Activated CD4-positive, alpha-beta T cell treated with anti-CD3 and anti-CD28 coated beads, Interleukin-2, amount 50 U/mL, for 4 hours (primary cell): ENCODE measurements around the gene CCDC9.

Source experiments
- DNase-seq, 2 experiments: peaks; one replicate each; pipeline ENCODE4 v3.0.0-alpha.2; 2020

Gene CCDC9

DNA sequence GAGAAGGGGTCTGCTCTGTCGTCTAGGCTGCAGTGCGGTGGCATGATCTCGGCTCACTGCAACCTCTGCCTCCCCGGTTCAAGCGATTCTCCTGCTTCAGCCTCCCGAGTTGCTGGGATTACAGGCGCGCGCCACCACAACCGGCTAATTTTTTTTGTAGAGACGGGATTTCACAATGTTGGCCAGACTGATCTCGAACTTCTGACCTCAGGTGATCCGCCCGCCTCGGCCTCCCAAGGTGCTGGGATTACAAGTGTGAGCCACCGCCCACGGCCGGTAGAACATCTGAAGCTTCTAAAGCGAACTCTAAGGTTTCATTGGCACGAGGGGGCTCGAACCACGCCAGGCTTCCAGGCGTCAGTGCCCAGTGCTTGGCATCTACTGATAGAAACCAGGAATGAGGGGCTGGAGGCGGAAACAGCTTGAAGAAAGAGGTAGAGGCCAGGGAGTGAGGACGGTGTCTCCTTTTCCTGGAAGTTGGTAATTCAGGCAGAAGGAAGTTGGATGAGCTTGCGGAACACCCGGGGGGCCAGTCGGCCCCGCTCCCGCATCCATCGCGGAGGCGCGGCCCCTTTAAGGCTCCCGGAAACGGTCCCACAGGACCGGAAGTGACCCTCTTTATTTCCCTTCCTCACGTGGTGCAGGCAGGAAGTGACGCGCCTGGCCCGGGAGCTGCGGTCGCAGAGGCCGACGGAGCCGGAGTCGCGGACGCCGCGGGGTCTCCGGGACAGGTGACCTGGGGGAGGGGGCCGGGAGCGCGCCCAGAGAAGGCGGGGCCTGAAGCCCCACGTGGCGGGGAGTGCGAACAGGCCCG lies at the start of gene CCDC9:
Gene CCDC9, plus strand, starts transcription at position 647 of the 814 bp plus-strand sequence. CDS start 1,876 bp downstream, outside the sequence.
- DNase-seq = peak; percentile 79 to 87

DNA sequence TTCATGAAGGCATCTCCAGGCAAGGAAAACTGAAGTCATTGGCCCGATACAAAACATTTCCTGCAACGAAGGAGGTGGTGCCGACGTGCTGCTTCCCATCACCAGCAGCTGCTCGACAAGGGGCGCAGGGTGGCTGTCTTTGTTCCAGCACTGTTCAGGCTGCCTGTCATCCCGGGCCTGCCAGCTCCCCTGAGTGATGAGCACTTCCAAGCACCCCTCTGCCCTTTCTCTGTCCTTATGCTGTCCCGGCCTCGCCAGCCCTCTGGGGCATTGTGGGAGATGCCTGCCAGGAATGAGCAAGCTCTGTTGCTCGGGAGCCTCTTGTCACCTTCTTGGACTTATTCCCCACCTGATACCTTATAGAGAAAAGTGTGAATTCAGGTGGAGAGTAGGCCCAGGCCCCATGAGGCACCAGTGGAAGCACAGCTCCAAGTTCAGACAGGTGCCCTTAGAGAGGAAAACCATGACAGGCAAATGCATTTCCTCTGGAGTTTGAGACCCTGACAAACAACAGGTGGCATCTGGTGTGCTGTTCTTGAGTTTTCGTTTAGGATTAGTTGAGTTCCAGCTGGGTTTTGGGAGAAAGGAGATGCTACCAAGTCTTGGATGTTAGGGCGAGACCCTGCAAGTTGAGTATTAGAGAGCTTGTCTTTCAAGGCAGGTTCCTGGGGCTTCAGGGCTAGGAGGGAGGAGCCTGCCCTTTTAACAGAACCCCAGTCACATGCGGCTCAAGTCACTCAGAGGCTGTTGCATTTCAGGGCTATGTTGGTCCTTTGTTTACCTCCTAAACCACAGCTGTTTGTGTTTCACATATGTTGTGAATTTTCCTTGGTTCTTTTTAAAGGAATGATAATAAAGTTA lies 46.8 kb upstream of the CCDC9 start:
- no peak for DNase-seq

DNA sequence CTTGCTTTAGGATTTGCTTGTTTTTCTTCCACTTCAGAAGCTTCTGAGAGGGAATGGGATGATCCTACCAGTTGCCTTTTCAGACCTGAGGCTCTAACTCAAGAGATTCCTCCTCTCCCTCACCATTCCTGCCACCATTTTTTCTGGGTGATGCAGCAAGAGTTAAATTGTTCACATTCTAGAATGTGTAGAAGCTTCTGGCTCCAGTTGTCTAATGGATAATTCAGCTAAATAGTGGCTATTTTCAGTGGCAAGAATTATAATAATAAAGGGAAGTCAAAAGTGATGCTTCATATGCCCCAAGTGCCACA lies 46.2 kb upstream of the CCDC9 start:
- no peak for DNase-seq

DNA sequence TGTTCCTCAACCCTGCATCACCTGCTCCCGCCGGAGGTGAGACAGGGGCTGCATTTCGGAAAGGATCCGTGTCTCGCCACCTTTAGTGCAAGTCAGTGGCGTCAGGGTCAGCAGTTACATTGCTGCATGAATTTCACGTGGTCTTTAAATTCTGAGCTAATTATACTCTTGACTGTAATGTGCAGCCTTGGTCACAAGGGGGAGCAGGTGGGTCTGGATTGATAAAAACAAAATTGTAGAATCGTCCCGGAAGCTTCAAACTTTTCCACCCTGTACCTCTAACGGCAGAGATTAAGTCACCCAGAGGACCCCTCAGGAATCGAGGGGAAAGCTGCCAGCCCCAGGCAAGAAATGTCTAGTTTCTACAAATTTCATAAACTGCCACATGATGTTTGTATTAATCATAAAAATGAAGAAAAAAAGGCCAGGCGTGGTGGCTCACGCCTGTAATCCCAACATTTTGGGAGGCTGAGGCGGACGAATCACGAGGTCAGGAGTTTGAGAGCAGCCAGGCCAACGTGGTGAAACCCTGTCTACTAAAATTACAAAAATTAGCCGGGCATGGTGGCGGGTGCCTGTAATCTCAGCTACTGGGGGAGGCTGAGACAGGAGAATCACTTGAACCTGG lies 45.5 kb upstream of the CCDC9 start:
- DNase-seq = peak; percentile 80 to 84

DNA sequence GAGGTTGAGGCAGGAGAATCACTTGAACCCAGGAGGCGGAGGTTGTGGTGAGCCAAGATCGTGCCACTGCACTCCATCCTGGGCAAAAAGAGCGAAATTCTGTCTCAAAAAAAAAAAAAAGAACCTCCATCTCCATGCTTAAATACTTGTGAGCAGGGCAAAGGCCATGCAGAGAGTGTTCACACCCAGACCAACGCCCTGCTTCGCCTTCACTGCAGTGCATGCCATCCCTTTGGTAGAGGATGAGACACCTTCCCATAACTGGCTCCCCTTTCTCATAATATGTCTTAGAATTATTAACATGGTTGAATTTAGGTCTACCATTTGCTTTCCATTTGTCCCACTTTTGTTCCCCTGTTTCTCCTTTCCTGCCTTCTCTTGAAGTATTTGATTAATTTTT lies 40.7 kb upstream of the CCDC9 start:
- DNase-seq = no peak

DNA sequence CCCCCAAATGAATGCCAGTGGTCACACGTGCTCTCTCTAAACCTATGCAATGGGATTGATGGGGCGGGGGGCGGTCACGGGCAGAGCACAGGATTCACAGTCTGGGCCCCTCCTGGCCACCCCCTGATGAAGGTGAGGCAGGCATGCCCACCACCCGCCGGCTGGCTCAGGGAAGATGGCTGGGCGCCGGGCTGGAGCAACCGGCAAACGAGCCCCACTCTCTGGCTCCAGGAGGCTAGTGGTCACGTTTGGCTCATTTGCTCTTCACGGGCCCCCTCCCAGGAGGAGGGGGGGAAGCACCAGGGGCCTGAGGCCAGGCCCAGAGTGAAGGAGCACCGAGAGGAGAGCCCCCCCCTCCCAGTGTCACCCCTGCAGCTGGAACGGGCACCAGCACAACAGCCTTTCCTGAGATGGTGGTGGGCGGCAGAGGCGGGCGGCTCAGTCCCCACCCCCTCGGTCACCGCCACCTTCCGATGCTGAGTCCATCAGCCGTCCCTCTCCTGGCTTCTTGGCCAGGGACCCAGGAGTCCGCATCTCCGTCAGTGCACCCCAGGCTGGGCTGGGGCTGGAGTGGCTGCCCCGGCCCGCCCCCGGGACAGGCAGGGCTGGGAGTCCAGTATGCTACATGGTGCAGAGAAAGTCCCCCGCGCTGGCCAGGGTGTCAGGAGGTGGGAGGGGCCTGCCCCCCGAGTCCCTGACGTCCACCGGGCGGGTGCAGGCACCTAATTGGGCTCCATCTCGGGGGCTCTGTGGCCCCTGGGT lies 35.1 kb upstream of the CCDC9 start:
- no peak for DNase-seq

DNA sequence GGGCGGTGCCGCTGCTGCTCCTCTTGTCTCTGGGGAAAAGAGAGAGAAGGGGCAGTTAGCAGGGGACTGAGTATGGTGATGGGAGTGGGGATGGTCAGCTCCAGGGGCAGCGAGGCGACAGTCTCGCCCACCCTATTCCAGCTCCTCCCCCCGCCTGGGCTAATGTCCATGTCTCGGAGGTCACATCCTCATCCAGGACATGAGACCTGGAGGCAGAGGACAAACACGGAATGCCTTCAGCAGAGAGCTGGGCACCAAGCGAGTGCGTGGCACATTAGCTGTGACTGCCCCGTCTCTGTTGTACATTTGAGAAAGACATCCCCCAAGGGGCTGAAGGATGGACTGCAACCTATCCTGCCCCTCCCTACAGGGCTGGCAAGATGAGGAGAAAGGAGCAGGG lies 34.4 kb upstream of the CCDC9 start:
- no peak for DNase-seq

DNA sequence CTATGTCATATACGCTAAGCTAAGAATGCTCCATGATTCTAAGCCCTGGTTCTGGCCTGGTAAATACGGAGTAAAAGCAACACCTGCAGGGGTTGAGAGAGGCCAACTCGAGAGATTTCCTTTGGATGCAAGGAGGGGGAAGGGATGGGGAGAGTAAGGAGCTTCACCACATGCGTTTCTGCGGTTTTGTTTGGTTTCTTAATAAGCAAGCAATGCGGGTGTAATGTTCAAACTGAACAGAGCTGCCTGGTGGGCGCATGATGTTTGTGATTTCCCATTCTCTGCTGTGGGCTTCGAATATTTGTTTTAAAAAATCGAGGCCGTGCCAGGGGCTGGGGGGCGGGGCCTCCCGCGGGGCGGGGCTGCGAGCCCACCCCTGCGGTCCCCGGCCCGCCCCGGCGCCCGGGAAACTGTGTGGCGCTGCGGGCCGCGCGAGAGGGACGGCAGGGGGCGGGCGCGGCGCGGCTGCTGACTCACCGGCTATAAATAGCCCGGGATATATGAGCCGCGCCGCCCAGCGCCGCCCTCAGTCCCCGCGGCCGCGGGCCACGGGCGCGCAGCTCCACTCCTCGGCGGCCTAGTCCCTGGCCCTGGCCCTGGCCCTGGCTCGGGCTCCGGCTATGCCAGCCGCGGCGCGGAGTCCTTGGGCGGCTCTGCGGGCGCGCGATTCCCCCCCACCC lies 30.4 kb upstream of the CCDC9 start:
- peak; percentile 78 to 82 for DNase-seq

DNA sequence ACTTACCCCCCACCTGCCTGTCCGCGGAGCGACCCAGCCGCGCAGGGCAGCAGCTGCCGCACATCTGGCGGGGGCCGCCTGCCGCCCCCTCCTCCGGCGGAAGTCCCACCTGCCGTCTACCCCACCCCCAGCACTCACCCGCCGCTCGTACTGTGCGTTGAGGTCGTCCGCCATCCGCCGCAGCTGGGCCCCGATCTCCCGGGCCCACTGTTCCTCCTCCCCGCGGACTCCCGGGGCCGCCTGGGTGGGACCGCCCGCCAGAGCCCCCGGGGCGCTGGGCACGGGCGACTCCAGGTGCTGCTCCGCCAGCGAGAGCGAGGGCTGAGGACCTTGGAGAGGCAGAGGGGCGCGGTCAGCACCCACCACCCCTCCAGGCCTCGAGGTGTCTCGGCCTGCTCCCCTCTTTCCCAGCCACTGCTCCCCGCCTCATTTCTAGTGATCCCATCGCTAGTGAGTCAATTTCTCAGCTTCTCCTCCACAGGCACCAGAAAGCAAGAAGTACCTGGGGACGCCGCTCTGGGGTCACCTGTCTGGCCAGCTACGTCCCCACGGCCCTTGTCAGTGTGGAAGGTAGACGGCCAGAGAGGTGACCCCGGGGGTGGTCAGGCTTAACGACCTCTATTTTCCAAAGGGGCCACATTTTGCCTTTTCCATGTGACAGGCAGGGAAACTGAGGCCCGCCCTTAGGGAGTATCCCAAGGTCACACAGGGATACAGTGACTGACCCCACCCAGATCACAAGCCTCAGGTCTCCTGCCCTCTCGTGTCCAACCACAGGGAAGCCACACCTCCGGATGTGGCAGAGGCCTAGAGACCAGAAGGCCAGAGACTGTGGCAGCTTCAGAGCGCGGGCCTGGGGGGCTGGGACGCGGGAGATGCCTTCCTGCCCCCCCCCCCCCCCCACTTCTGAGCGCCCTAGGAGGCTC lies 29.6 kb upstream of the CCDC9 start:
- DNase-seq = no peak

DNA sequence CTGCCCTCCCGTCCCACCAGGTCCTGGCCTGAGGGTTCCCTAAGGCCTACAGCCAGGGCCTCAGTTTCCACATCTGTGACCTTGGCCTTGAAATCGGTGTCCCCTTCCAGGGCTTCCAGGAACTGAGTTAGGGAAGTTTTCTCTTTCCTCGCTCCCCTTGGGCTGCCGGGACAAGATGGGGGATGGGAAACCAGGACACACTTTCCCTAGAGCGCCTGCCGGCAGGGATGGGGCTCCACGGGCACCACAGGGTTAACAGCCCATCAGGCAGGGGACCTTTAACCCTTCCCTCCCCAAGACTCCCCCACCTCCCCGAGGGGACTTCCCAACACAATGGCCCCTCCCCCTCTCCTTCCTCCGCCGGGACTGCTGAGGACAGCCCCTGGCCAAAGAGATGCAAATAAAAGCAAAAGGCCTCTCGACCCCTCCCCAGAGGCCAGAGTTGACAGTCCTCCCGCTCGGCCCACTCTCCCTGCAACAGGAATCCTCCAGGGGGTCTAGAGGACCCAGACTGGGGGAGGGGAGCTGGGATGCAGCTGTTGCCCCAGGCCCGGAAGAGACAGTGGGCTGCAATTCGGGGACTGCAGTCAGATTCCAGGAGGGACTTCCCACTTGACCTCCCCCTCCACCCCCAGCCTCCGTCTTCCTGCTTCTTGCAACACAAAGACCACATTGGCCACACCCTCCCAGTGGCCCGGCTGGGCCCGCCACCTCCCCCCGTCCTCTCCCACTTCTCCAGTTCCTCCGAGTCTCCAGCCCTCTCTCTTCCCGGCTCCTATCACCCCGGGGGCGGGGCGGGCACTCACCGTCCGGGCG lies 28.8 kb upstream of the CCDC9 start:
- no peak for DNase-seq

DNA sequence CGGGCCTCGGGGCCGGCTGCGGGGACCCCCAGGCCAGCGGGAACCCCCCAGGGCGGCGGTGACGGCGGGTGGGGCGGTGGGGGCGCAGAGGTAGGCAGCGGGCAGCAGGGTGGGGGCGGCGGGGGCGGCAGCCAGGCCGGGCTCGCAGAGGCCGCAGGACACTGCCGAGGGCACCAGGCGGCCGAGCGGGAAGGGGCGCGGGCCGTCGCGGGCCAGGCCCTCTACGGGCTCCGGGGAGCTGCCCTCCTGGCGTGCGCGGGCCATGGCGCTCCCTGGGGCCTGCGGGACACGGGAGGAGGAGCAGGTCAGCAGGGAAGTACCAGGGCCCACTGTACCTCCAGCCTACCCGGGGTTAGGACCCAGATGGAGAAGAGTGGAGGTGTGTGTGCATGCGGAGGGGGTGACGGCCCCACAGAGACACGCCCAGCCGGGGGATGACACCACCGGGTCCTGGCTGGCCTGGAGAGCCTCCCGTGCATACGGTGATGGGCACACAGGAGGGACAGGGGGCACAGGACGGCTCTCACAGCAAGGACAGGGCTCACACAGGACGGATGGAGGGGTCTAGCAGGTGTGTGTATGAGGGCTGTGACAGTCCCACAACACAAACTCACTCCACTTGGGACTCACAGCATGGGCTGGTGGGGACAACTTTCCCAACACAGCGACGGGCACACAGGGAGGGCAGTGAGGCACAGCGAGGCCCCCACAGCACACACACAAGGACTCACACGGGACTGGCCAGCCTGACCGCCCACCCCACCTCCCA lies 28.0 kb upstream of the CCDC9 start:
- DNase-seq = no peak

DNA sequence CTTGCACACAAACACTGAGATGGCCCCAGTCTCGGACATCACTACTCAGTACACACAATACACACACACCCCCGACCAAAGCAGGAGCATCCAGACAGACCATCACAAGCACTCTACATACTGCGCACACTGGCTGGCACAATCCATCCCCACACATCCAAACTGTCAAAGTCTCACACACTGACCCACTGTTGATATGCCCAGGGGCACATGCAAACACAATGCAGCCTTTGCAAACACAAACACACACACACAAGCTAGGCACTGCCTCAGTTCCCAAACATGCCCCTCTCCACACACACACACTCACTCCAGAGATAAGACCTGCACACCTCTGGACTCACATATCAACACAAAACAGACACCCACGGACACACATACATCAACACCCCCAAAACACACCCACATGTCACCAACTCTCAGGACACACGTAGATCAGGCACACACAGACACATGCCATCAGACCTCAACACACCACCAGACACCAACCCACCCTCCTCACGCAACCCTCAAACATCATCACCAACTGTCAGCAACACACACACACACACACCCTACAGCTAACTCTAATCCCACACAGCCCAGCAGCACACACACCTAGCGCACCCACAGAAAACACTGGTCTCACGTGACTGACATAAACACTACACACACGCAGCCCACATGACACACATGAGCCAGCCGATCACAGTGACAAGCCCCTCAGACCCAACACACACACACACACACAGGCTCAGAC lies 27.2 kb upstream of the CCDC9 start:
- DNase-seq = no peak

DNA sequence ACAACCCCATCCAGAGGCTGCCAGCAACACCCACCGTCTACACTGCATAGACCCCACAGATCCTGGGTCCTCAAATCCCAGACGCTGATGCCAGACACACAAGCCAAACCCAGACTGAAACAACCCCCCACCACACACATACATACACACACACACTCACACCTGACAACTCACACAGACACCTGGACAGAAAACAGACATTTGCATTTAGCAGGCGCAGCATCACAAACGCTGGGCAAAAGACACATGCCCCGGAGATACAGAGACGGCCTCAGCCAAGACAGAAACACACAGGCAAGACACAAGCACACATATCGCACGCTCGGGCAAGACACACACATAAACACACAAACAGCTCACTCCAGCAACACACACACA lies 26.7 kb upstream of the CCDC9 start:
- DNase-seq = no peak

DNA sequence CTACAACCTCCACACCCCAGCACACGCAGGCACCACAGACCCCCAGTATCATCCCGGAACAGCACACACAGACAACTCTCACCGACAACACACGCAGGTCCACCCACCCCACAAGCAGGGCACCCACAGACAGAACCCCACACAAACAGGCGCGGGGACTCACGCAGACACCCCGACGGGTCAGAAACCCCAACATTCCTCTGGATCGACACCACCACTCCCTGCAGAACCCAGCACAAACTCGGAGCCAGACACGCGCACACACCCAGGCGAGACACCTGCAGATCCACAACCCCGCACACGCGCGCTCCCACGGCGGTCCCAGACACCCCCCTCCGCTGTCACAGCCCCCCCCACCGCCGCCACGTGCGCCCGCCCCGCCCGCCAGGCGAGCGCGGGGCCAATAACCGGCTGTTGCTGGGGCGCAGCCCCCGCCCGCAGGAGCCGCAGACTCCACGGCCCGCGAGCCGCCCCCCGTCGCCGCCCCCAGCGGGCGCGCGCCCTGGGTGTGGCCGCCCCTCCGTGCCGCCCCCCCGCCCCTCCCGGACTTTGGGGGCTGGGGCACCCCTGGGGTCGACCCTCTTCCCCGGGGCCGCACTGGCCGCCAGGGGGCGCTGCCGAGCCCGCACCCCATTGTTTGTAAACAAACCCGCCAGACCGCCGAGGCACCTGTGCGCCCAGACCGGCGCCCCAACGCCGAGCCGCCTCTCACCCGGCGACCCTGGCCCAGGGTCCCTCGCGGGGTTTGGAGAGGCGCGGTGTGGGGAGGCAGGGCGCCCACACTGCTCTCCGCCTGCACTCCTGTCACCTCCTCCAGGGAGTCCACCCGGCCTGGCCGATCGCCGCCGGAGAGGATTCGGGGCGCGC lies 26.0 kb upstream of the CCDC9 start:
- peak; percentile 71 for DNase-seq

DNA sequence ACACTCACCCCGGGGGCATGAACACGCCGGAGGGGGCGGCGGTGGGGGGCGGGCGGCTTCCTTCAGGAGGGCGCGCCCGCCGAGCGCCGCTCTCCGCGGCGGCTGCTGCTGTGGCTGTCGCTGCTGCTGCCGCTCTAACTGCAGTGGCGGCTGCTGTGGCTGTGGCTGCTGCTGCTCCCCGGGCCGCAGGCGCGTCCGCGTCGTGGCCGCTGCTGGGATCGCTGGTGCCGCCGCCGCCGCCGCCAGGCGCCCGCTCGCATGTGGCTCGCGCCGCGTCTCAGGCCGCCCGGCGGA lies 25.5 kb upstream of the CCDC9 start, which contains the start of gene BBC3:
Gene BBC3, minus strand, starts transcription at position 279 of the 294 bp plus-strand sequence. CDS start 2,768 bp downstream, outside the sequence.
- no peak for DNase-seq

DNA sequence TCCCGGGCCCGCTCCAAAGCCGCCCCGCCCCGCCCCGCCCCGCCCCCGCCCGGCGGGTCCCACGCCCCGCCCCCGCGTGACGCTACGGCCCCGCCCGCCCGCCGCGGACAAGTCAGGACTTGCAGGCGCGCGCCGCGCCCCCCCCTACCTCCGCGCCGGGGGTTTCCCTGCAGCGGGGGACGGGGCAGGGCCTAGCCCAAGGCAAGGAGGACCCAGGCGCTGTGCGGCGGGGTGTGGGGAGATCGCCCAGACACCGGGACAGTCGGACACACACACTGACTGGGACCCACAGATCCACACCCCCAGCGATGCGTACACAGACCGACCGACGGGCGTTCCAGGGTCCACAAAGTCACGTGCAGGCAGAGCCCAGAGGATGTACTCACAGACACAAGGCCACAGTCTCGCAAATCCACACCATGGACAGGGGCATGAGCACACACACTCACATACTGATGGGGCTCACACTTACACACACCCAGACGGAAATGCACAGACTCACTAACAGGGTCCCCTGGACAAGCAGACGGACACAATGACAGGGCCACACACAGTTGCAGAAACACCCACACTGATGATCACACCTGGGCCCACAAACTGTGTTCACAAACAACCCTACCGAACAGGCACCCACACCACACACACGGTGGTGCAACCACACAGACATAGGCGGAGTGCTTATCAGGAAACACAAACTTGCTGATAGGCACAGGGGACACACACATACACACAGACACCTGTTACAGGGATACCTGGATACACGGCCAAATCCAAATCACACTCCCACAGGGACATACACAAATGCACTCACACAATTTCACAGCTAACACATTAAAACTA lies 24.9 kb upstream of the CCDC9 start:
- peak; percentile 88 to 90 for DNase-seq
